ENCODE results near the gene CCDC92.

- TF ChIP-seq, protein P1, sequence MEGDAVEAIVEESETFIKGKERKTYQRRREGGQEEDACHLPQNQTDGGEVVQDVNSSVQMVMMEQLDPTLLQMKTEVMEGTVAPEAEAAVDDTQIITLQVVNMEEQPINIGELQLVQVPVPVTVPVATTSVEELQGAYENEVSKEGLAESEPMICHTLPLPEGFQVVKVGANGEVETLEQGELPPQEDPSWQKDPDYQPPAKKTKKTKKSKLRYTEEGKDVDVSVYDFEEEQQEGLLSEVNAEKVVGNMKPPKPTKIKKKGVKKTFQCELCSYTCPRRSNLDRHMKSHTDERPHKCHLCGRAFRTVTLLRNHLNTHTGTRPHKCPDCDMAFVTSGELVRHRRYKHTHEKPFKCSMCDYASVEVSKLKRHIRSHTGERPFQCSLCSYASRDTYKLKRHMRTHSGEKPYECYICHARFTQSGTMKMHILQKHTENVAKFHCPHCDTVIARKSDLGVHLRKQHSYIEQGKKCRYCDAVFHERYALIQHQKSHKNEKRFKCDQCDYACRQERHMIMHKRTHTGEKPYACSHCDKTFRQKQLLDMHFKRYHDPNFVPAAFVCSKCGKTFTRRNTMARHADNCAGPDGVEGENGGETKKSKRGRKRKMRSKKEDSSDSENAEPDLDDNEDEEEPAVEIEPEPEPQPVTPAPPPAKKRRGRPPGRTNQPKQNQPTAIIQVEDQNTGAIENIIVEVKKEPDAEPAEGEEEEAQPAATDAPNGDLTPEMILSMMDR (IDR thresholded peaks at IDR 0.05; ENCODE audit: poor library complexity, severe bottlenecking), result peak; percentile 59
- TF ChIP-seq MXI1 (conservative IDR thresholded peaks at IDR 0.05; ENCODE audit: poor library complexity, severe bottlenecking) (peak; percentile 8), POLR2AphosphoS5 (IDR thresholded peaks at IDR 0.05) (peak; percentile 85), EP300 (conservative IDR thresholded peaks at IDR 0.05; ENCODE audit: poor library complexity, severe bottlenecking) (peak; percentile 39), SMC3 (conservative IDR thresholded peaks at IDR 0.05; ENCODE audit: poor library complexity) (no peak), TAF1 (IDR thresholded peaks at IDR 0.05; ENCODE audit: low read depth) (no peak)
These were observed at the start of gene CCDC92, which contains the start of gene ZNF664 for GRCh38 chr12:123972457-123973401.
